ENCODE results near the gene BDP1. TPM values are rescaled to one million over a fixed set of nuclear protein-coding genes. Genes with fewer than 3 reads are reported as not detected.

The BDP1 gene
- total and polyA plus RNA-seq, 2 donors from 2014 or later, result 5.1 to 27.6 TPM

DNA sequence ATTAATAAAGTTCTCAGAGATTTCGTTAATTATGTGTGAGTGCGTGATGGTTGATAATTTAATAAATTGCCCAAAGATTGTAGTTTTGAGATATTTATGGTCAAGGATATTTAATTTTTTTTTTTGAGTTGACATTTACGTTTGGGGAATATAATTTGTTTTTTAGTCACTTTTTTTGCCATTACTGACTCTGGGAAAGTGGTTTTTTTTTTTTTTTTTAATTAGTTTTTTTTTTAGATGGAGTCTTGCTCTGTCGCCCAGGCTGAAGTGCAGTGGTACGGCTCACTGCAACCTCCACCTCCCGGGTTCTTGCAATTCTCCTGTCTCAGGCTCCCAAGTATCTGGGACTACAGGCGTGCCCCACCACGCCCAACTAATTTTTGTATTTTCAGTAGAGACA is 1.7 kb downstream of the BDP1 start:
- Histone ChIP-seq H3K4me3 (ENCODE audit: low read length in 3 of 3) (peak overlapping the region; percentile 69 to 95 (median 94)), H3K9me3 (ENCODE audit: control insufficient read depth in 2 of 3, insufficient read depth in 1 of 3, low read length in 3 of 3) (no peaks in the 10 kb centered on the region), H3K4me1 (ENCODE audit: control insufficient read depth in 2 of 3, insufficient read depth in 2 of 3, low read depth in 1 of 3, low read length in 3 of 3) (peaks cover 0 to 10% (median 5%) of the 10 kb centered on the region in 3 donors), H3K36me3 (ENCODE audit: control insufficient read depth in 2 of 3, insufficient read depth in 3 of 3, low read length in 3 of 3) (peaks cover 2 to 22% (median 7%) of the 10 kb centered on the region in 3 donors), H3K9ac (ENCODE audit: low read length in 3 of 3) (peak overlapping the region in 2 of 3 donors; percentile 41 to 91), H3K27ac (ENCODE audit: low read depth in 2 of 2, low read length in 2 of 2) (no peak overlapping the region), H3K27me3 (ENCODE audit: control insufficient read depth, insufficient read depth, low read length) (no peaks in the 10 kb centered on the region)
- TF ChIP-seq, protein P1, sequence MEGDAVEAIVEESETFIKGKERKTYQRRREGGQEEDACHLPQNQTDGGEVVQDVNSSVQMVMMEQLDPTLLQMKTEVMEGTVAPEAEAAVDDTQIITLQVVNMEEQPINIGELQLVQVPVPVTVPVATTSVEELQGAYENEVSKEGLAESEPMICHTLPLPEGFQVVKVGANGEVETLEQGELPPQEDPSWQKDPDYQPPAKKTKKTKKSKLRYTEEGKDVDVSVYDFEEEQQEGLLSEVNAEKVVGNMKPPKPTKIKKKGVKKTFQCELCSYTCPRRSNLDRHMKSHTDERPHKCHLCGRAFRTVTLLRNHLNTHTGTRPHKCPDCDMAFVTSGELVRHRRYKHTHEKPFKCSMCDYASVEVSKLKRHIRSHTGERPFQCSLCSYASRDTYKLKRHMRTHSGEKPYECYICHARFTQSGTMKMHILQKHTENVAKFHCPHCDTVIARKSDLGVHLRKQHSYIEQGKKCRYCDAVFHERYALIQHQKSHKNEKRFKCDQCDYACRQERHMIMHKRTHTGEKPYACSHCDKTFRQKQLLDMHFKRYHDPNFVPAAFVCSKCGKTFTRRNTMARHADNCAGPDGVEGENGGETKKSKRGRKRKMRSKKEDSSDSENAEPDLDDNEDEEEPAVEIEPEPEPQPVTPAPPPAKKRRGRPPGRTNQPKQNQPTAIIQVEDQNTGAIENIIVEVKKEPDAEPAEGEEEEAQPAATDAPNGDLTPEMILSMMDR (IDR thresholded peaks at IDR 0.05; ENCODE audit: borderline replicate concordance, extremely low read depth, insufficient read depth), result no peak
- intact Hi-C loops (cut with DNase I), result no loop called here
- DNase-seq (peak in 1 of 5 donors; percentile 44), FAIRE-seq (peak; percentile 17)

DNA sequence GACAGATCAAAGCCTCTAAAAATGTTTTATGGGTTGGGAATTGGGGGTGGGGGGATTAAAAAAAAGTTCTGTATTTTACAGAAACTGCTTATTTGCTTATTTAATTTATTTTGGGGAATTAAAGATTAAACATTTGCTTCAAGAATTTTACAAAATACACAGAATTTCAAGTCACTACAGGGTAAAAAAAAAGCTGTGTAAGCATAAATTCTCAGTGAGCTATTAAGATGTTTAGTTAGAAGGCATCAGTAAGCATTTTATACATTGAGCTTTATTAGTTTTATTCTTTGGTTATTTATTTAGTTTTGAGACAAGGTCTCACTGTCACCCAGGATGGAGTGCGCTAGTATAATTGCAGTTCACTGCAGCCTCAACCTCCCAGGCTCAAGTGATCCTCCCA is 5.2 kb downstream of the BDP1 start:
- Histone ChIP-seq H3K4me3 (ENCODE audit: low read length in 3 of 3) (no peak overlapping the region), H3K9me3 (ENCODE audit: control insufficient read depth in 2 of 3, insufficient read depth in 1 of 3, low read length in 3 of 3) (no peaks in the 10 kb centered on the region), H3K27me3 (ENCODE audit: control insufficient read depth, insufficient read depth, low read length) (no peaks in the 10 kb centered on the region), H3K9ac (ENCODE audit: low read length in 3 of 3) (no peak overlapping the region), H3K27ac (ENCODE audit: low read depth in 2 of 2, low read length in 2 of 2) (no peak overlapping the region), H3K4me1 (ENCODE audit: control insufficient read depth in 2 of 3, insufficient read depth in 2 of 3, low read depth in 1 of 3, low read length in 3 of 3) (peaks cover 0 to 6% (median 5%) of the 10 kb centered on the region in 3 donors), H3K36me3 (ENCODE audit: control insufficient read depth in 2 of 3, insufficient read depth in 3 of 3, low read length in 3 of 3) (peaks cover 8 to 38% (median 15%) of the 10 kb centered on the region in 3 donors)
- intact Hi-C loops (cut with DNase I), result no loop called here
- DNase-seq (no peak), FAIRE-seq (no peak)
- TF ChIP-seq, protein P1 (IDR thresholded peaks at IDR 0.05; ENCODE audit: borderline replicate concordance, extremely low read depth, insufficient read depth), result no peak

DNA sequence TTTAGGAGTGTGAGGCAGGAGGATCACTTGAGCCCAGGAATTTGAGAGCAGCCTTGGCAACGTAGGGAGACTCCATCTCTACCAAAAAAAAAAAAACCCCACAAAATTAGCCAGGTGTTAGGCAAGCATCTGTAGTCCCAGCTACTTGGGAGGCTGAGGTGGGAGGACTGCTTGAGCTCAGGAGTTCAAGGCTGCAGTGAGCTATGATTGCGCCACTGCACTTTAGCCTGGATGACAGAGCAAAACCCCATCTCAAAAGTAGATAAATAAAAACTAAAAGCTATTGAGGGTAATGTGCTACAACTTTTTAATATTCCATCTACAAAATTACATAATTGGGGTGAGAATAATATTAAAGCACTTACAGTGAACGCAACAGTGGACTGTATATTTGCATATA is 5.9 kb downstream of the BDP1 start:
- H3K27me3 ChIP-seq (ENCODE audit: control insufficient read depth, insufficient read depth, low read length), result no peaks in the 10 kb centered on the region
- DNase-seq (no peak), FAIRE-seq (no peak)
- TF ChIP-seq, protein P1 (IDR thresholded peaks at IDR 0.05; ENCODE audit: borderline replicate concordance, extremely low read depth, insufficient read depth), result no peak
- peaks cover 0 to 6% (median 5%) of the 10 kb centered on the region in 3 donors for H3K4me1 ChIP-seq (ENCODE audit: control insufficient read depth in 2 of 3, insufficient read depth in 2 of 3, low read depth in 1 of 3, low read length in 3 of 3)
- H3K4me3 ChIP-seq (ENCODE audit: low read length in 3 of 3), result no peak overlapping the region
- peaks cover 8 to 42% (median 19%) of the 10 kb centered on the region in 3 donors for H3K36me3 ChIP-seq (ENCODE audit: control insufficient read depth in 2 of 3, insufficient read depth in 3 of 3, low read length in 3 of 3)
- H3K9ac ChIP-seq (ENCODE audit: low read length in 3 of 3), result no peak overlapping the region
- intact Hi-C loops (cut with DNase I), result no loop called here
- no peaks in the 10 kb centered on the region for H3K9me3 ChIP-seq (ENCODE audit: control insufficient read depth in 2 of 3, insufficient read depth in 1 of 3, low read length in 3 of 3)
- no peak overlapping the region for H3K27ac ChIP-seq (ENCODE audit: low read depth in 2 of 2, low read length in 2 of 2)

DNA sequence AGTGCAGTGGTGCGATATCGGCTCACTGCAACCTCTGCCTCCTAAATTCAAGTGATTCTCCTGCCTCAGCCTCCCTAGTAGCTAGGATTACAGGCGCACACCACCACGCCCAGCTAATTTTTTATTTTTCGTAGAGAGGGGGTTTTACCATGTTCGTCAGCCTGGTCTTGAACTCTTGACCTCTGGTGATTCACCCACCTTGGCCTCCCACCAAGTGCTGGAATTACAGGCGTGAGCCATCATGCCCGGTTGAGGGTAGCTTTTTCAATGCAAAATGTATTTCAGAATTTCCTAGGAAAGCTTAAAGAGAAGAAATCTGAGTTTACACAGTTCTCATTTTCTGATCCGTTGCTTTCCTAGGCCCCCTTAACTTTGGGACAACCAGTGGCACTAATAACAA is 15.7 kb downstream of the BDP1 start:
- TF ChIP-seq, protein P1 (IDR thresholded peaks at IDR 0.05; ENCODE audit: borderline replicate concordance, extremely low read depth, insufficient read depth), result no peak
- H3K4me1 ChIP-seq (ENCODE audit: control insufficient read depth in 2 of 3, insufficient read depth in 2 of 3, low read depth in 1 of 3, low read length in 3 of 3), result no peaks in the 10 kb centered on the region
- no peak overlapping the region for H3K27ac ChIP-seq (ENCODE audit: low read depth in 2 of 2, low read length in 2 of 2)
- peaks cover 0 to 30% (median 3%) of the 10 kb centered on the region in 3 donors for H3K36me3 ChIP-seq (ENCODE audit: control insufficient read depth in 2 of 3, insufficient read depth in 3 of 3, low read length in 3 of 3)
- no peaks in the 10 kb centered on the region for H3K9me3 ChIP-seq (ENCODE audit: control insufficient read depth in 2 of 3, insufficient read depth in 1 of 3, low read length in 3 of 3)
- H3K9ac ChIP-seq (ENCODE audit: low read length in 3 of 3), result no peak overlapping the region
- no peak overlapping the region for H3K4me3 ChIP-seq (ENCODE audit: low read length in 3 of 3)
- no peaks in the 10 kb centered on the region for H3K27me3 ChIP-seq (ENCODE audit: control insufficient read depth, insufficient read depth, low read length)
- no peak for DNase-seq
- no peak for FAIRE-seq
- intact Hi-C loops (cut with DNase I), result no loop called here
